Prostate gland (tissue), 2 donors: ENCODE measurements around the gene ARAF. TPM values are rescaled to one million over a fixed set of nuclear protein-coding genes. Genes with fewer than 3 reads are reported as not detected.

Experiments
- DNase-seq: peaks from one replicate; pipeline ENCODE4 v3.0.0-alpha.2; 2019; ENCODE audit warnings: low spot score
- H3K27ac ChIP-seq, 2 donors: fragments of 200-600 bp; sonication (generic); 2 replicates each; pipeline ENCODE4 v1.5.1; 2017 to 2019
- H3K27me3 ChIP-seq: fragments of 200-600 bp; sonication (generic); replicated peaks from 2 replicates; pipeline ENCODE4 v1.5.1; 2019; ENCODE audit not compliant: insufficient read depth
- H3K36me3 ChIP-seq, 2 donors: fragments of 200-600 bp; sonication (generic); 1 replicate in 1 of 2; 2 replicates in 1 of 2; pipeline versions ENCODE4 v1.5.1 to v1.8.1; 2017 to 2019
- H3K4me1 ChIP-seq: fragments of 200-600 bp; sonication (generic); replicated peaks from 2 replicates; pipeline ENCODE4 v1.5.1; 2019
- H3K4me3 ChIP-seq, 2 donors: fragments of 200-600 bp; sonication (generic); 2 replicates each; pipeline ENCODE4 v1.5.1; 2017 to 2019
- H3K9me3 ChIP-seq: fragments of 200-600 bp; sonication (generic); 2 replicates; pipeline ENCODE4 v1.5.1; 2017
- CTCF ChIP-seq, 4 experiments: fragments of 200-600 bp in 2 of 4; fragments of 450-650 bp in 2 of 4; sonication (generic) in 2 of 4; IDR thresholded peaks; 1 replicate in 3 of 4; 2 replicates in 1 of 4; pipeline ENCODE4 v1.5.1; 2016 to 2019; ENCODE audit warnings: antibody characterized with exemption in 4 of 4, mild to moderate bottlenecking in 2 of 4, moderate library complexity in 2 of 4
- POLR2A ChIP-seq: fragments of 450-650 bp; IDR thresholded peaks from one replicate; pipeline ENCODE4 v1.6.1; 2016; ENCODE audit warnings: antibody characterized with exemption, mild to moderate bottlenecking
- POLR2AphosphoS5 ChIP-seq: sonication (generic); formaldehyde crosslinking; IDR thresholded peaks from one replicate; pipeline ENCODE4 v1.6.1; 2017; ENCODE audit warnings: antibody characterized with exemption
- WGBS: methylation state at CpG from one replicate; pipeline ENCODE4 v1.1.5; 2018; 5-methylcytosine and 5-hydroxymethylcytosine counted together
- intact Hi-C: fragments of 100-400 bp; cut with DNase I; formaldehyde crosslinking; loops from one replicate; pipeline ENCODE4 v1.14.2; 2022
- total RNA-seq, 2 donors: library from RNA; depleted of rRNA; stranded (reverse); fragments of >200 nt; gene quantifications; one replicate each; pipeline ENCODE4 v1.1.0, GENCODE V29; 2016

ARAF gene
- total RNA-seq, 2 donors from 2014 or later = 55.4 to 69.3 TPM

- no peaks in the 10 kb centered on the region for H3K9me3 ChIP-seq
- TF ChIP-seq POLR2AphosphoS5 (peak; percentile 76), CTCF (IDR thresholded peaks at IDR 0.05) (no peak), POLR2A (peak; percentile 53)
- no peaks in the 10 kb centered on the region for H3K36me3 ChIP-seq
- peak; percentile 80 for DNase-seq
- 19% methylated on average over 7 of the region's 28 CpGs for WGBS
- H3K4me3 ChIP-seq = peak within 1 kb of the TSS; percentile 24 to 34
- intact Hi-C loops = no loop called here
- no peaks in the 10 kb centered on the region for H3K27me3 ChIP-seq
- peak within 1 kb of the TSS; percentile 79 to 81 for H3K27ac ChIP-seq
- H3K4me1 ChIP-seq = no peaks in the 10 kb centered on the region
Measured at GRCh38 chrX:47581731-47582647, 21.0 kb downstream of the ARAF start, which contains the start of gene TIMP1. TSS of gene TIMP1 (plus strand) at chrX:47582436. CDS start at chrX:47583416, 980 bp downstream.

- no peaks in the 10 kb centered on the region for H3K27me3 ChIP-seq
- H3K36me3 ChIP-seq = no peaks in the 10 kb centered on the region
- H3K4me1 ChIP-seq = no peaks in the 10 kb centered on the region
- intact Hi-C loops = no loop called here
- 60% methylated on average over 8 of the region's 8 CpGs for WGBS
- peak overlapping the region; percentile 30 to 79 for H3K27ac ChIP-seq
- no peak for TF ChIP-seq POLR2AphosphoS5
- no peak for TF ChIP-seq CTCF (IDR thresholded peaks at IDR 0.05)
- no peak for TF ChIP-seq POLR2A
- no peak for DNase-seq
- no peak overlapping the region for H3K4me3 ChIP-seq
- no peaks in the 10 kb centered on the region for H3K9me3 ChIP-seq
Measured at GRCh38 chrX:47583240-47583861, 22.3 kb downstream of the ARAF start.

- no peak for DNase-seq
- 67% methylated on average over 6 of the region's 6 CpGs for WGBS
- Histone ChIP-seq H3K4me3 (no peak overlapping the region), H3K4me1 (no peaks in the 10 kb centered on the region), H3K27ac (no peak overlapping the region), H3K27me3 (no peaks in the 10 kb centered on the region), H3K9me3 (no peaks in the 10 kb centered on the region), H3K36me3 (no peaks in the 10 kb centered on the region)
- TF ChIP-seq POLR2AphosphoS5 (no peak), POLR2A (no peak), CTCF (IDR thresholded peaks at IDR 0.05) (no peak)
- intact Hi-C loops = no loop called here
Measured at GRCh38 chrX:47584714-47585113, 23.7 kb downstream of the ARAF start.

- H3K27ac ChIP-seq = no peak overlapping the region
- no peaks in the 10 kb centered on the region for H3K27me3 ChIP-seq
- TF ChIP-seq POLR2AphosphoS5 (no peak), POLR2A (no peak), CTCF (IDR thresholded peaks at IDR 0.05) (no peak)
- no peaks in the 10 kb centered on the region for H3K4me1 ChIP-seq
- intact Hi-C loops = no loop called here
- no peaks in the 10 kb centered on the region for H3K9me3 ChIP-seq
- WGBS = 82% methylated on average over 13 of the region's 16 CpGs
- H3K4me3 ChIP-seq = no peak overlapping the region
- no peaks in the 10 kb centered on the region for H3K36me3 ChIP-seq
- DNase-seq = no peak
Measured at GRCh38 chrX:47585273-47585672, 24.3 kb downstream of the ARAF start.
